Neural cell (in vitro differentiated cells): Measurements from ENCODE around the gene FAM107B. TPM values are rescaled to one million over a fixed set of nuclear protein-coding genes. Genes with fewer than 3 reads are reported as not detected.

Source experiments
- H2AFZ ChIP-seq: fragments of 200-600, 300-800 bp; sonication (generic), shearing (Covaris generic); 2 replicates; pipeline ENCODE4 v1.6.0; 2014; ENCODE audit warnings: low read depth, mild to moderate bottlenecking, antibody characterized with exemption, low read length, moderate library complexity
- H3F3A ChIP-seq: fragments of 200-600 bp; shearing (Covaris generic); 2 replicates; pipeline ENCODE4 v1.6.1; 2016; ENCODE audit warnings: mild to moderate bottlenecking, moderate library complexity, mixed read lengths, antibody characterized with exemption, low read length; ENCODE audit not compliant: insufficient read depth, poor library complexity, severe bottlenecking
- H3K27ac ChIP-seq: fragments of 200-600, 300-800 bp; sonication (generic), shearing (Covaris generic); 2 replicates; pipeline ENCODE4 v1.5.1; 2014; ENCODE audit warnings: mild to moderate bottlenecking, low read length, moderate library complexity
- H3K27me3 ChIP-seq: fragments of 300-800, 200-600 bp; sonication (generic), shearing (Covaris generic); 2 replicates; pipeline ENCODE4 v1.6.0; 2014; ENCODE audit warnings: mild to moderate bottlenecking, low read depth, low read length, moderate library complexity; ENCODE audit not compliant: insufficient read depth
- H3K36me3 ChIP-seq: fragments of 300-800, 200-600 bp; sonication (generic), shearing (Covaris generic); 2 replicates; pipeline ENCODE4 v1.5.1; 2014; ENCODE audit warnings: mild to moderate bottlenecking, antibody characterized with exemption, low read length, moderate library complexity; ENCODE audit not compliant: insufficient read depth
- H3K4me2 ChIP-seq: fragments of 300-800, 200-600 bp; sonication (generic), shearing (Covaris generic); 2 replicates; pipeline ENCODE4 v1.6.0; 2014; ENCODE audit warnings: mild to moderate bottlenecking, low read length
- H3K4me3 ChIP-seq: fragments of 300-800, 200-600 bp; sonication (generic), shearing (Covaris generic); 2 replicates; pipeline ENCODE4 v1.5.1; 2014; ENCODE audit warnings: mild to moderate bottlenecking, low read length, moderate library complexity
- H3K79me2 ChIP-seq: fragments of 200-600 bp; shearing (Covaris generic); replicated peaks from 2 replicates; pipeline ENCODE4 v1.6.0; 2014; ENCODE audit warnings: mild to moderate bottlenecking, low read length, moderate library complexity; ENCODE audit not compliant: insufficient read depth
- H3K9ac ChIP-seq: fragments of 300-800, 200-600 bp; sonication (generic), shearing (Covaris generic); 2 replicates; pipeline ENCODE4 v1.6.1; 2016; ENCODE audit warnings: mild to moderate bottlenecking, low read length, mixed read lengths
- H3K9me2 ChIP-seq: fragments of 200-600 bp; shearing (Covaris generic); 2 replicates; pipeline ENCODE4 v1.6.1; 2016; ENCODE audit warnings: mild to moderate bottlenecking, low read length, mixed read lengths; ENCODE audit not compliant: insufficient read depth
- H3K9me3 ChIP-seq: fragments of 200-600, 300-800 bp; sonication (generic), shearing (Covaris generic); 2 replicates; pipeline ENCODE4 v1.6.1; 2016; ENCODE audit warnings: mild to moderate bottlenecking, mixed run types, low read length, moderate library complexity, mixed read lengths
- H4K20me1 ChIP-seq: fragments of 200-600 bp; shearing (Covaris generic); 2 replicates; pipeline ENCODE4 v1.6.1; 2016; ENCODE audit warnings: mild to moderate bottlenecking, mixed run types; ENCODE audit not compliant: insufficient read depth
- CTCF ChIP-seq: fragments of 450-650 bp; IDR thresholded peaks from 2 replicates; pipeline ENCODE4 v1.5.1; 2014; ENCODE audit warnings: antibody characterized with exemption, mild to moderate bottlenecking, moderate library complexity; ENCODE audit not compliant: poor library complexity, severe bottlenecking
- EP300 ChIP-seq: fragments of 450-650 bp; conservative IDR thresholded peaks from 2 replicates; pipeline ENCODE4 v1.6.1; 2014; ENCODE audit warnings: antibody characterized with exemption, mild to moderate bottlenecking, moderate library complexity; ENCODE audit not compliant: poor library complexity, severe bottlenecking
- EZH2 ChIP-seq: fragments of 200-600, 300-800 bp; shearing (Covaris generic), sonication (generic); IDR thresholded peaks from 2 replicates; pipeline ENCODE4 v1.6.1; 2014; ENCODE audit warnings: antibody characterized with exemption, low read length, borderline replicate concordance, mild to moderate bottlenecking; ENCODE audit not compliant: insufficient read depth, poor library complexity, severe bottlenecking
- MXI1 ChIP-seq: fragments of 450-650 bp; conservative IDR thresholded peaks from 2 replicates; pipeline ENCODE4 v1.6.1; 2014; ENCODE audit warnings: antibody characterized with exemption, mild to moderate bottlenecking; ENCODE audit not compliant: poor library complexity, severe bottlenecking
- POLR2AphosphoS5 ChIP-seq: IDR thresholded peaks from 2 replicates; pipeline ENCODE4 v1.6.1; 2012
- RAD21 ChIP-seq: fragments of 450-650 bp; conservative IDR thresholded peaks from 2 replicates; pipeline ENCODE4 v1.6.1; 2014; ENCODE audit warnings: antibody characterized with exemption, mild to moderate bottlenecking, moderate library complexity
- REST ChIP-seq: IDR thresholded peaks from 2 replicates; pipeline ENCODE4 v1.6.1; 2012; ENCODE audit warnings: borderline replicate concordance
- SMC3 ChIP-seq: fragments of 450-650 bp; conservative IDR thresholded peaks from 2 replicates; pipeline ENCODE4 v1.6.1; 2014; ENCODE audit warnings: antibody characterized with exemption, mild to moderate bottlenecking, moderate library complexity; ENCODE audit not compliant: poor library complexity
- TAF1 ChIP-seq: IDR thresholded peaks from 2 replicates; pipeline ENCODE4 v1.6.1; 2012; ENCODE audit warnings: low read depth
- polyA plus RNA-seq: library from polyadenylated mRNA; depleted of rRNA; stranded (reverse); fragments of >200 nt; gene quantifications from 2 replicates; pipeline ENCODE4 v1.2.3, GENCODE V29; 2014

Gene FAM107B
- polyA plus RNA-seq, 1 donor from 2014 or later = 106 TPM

GRCh38 chr10:14547816-14548215 lies 226.9 kb downstream of the FAM107B start:
- Histone ChIP-seq H3K9me2 (no peaks in the 10 kb centered on the region), H3K36me3 (no peaks in the 10 kb centered on the region), H3K9ac (no peak overlapping the region), H3K4me2 (no peak overlapping the region), H3F3A (no peaks in the 10 kb centered on the region), H3K4me3 (no peak overlapping the region), H3K27ac (no peak overlapping the region), H4K20me1 (no peaks in the 10 kb centered on the region), H3K27me3 (no peaks in the 10 kb centered on the region), H3K9me3 (no peaks in the 10 kb centered on the region), H2AFZ (no peak overlapping the region), H3K79me2 (peaks cover 26% of the 10 kb centered on the region)
- TF ChIP-seq REST = no peak
- peak; percentile 23 for TF ChIP-seq CTCF

GRCh38 chr10:14545827-14546226 lies 228.9 kb downstream of the FAM107B start:
- Histone ChIP-seq H3K9me2 (no peaks in the 10 kb centered on the region), H3F3A (no peaks in the 10 kb centered on the region), H3K36me3 (no peaks in the 10 kb centered on the region), H3K9me3 (no peaks in the 10 kb centered on the region), H2AFZ (no peak overlapping the region), H3K4me2 (no peak overlapping the region), H3K4me3 (no peak overlapping the region), H3K9ac (no peak overlapping the region), H3K79me2 (peaks cover 22% of the 10 kb centered on the region), H3K27ac (no peak overlapping the region), H3K27me3 (no peaks in the 10 kb centered on the region), H4K20me1 (no peaks in the 10 kb centered on the region)
- TF ChIP-seq TAF1 = no peak
- TF ChIP-seq EP300 = no peak
- no peak for TF ChIP-seq REST
- no peak for TF ChIP-seq SMC3
- no peak for TF ChIP-seq MXI1
- TF ChIP-seq CTCF = no peak
- no peak for TF ChIP-seq RAD21
- TF ChIP-seq EZH2 = no peak
- no peak for TF ChIP-seq POLR2AphosphoS5
